MV-4-11 (cell line): Measurements from ENCODE around the gene CDH23.

ENCODE experiments used
- DNase-seq: peaks from one replicate; lab custom pipeline; 2025; lab: John Stamatoyannopoulos, UW

CDH23 gene

GRCh38 chr10:71623098-71623985 lies 226.6 kb downstream of the CDH23 start:
- DNase-seq: peak; percentile 62

- no peak for DNase-seq
Observed at GRCh38 chr10:71623986-71624291, 227.2 kb downstream of the CDH23 start.

GRCh38 chr10:71625445-71626175 lies 228.9 kb downstream of the CDH23 start:
- no peak for DNase-seq

- no peak for DNase-seq
Observed at GRCh38 chr10:71627230-71627939, 230.7 kb downstream of the CDH23 start.

GRCh38 chr10:71627956-71628355 lies 231.2 kb downstream of the CDH23 start:
- DNase-seq: peak; percentile 36

GRCh38 chr10:71629131-71629530 lies 232.4 kb downstream of the CDH23 start:
- DNase-seq: no peak

- no peak for DNase-seq
Observed at GRCh38 chr10:71630168-71630567, 233.4 kb downstream of the CDH23 start.

GRCh38 chr10:71631007-71631861 lies 234.5 kb downstream of the CDH23 start:
- no peak for DNase-seq

- no peak for DNase-seq
Observed at GRCh38 chr10:71632200-71632820, 235.6 kb downstream of the CDH23 start.

- no peak for DNase-seq
Observed at GRCh38 chr10:71632896-71633600, 236.3 kb downstream of the CDH23 start.

- no peak for DNase-seq
Observed at GRCh38 chr10:71633920-71634319, 237.2 kb downstream of the CDH23 start.

GRCh38 chr10:71634531-71635164 lies 237.9 kb downstream of the CDH23 start:
- DNase-seq: no peak

GRCh38 chr10:71635251-71635866 lies 238.6 kb downstream of the CDH23 start:
- DNase-seq: peak; percentile 16

- DNase-seq: no peak
Observed at GRCh38 chr10:71635867-71636266, 239.1 kb downstream of the CDH23 start.

- DNase-seq: no peak
Observed at GRCh38 chr10:71636588-71636987, 239.9 kb downstream of the CDH23 start.

- DNase-seq: no peak
Observed at GRCh38 chr10:71637305-71637704, 240.6 kb downstream of the CDH23 start.

GRCh38 chr10:71638064-71638821 lies 241.5 kb downstream of the CDH23 start:
- DNase-seq: peak; percentile 92

GRCh38 chr10:71638822-71639719 lies 242.4 kb downstream of the CDH23 start:
- no peak for DNase-seq
